DND-41 (cell line): ENCODE results near the gene CFAP298.

Source experiments
- CTCF ChIP-seq: IDR thresholded peaks from 2 replicates; pipeline ENCODE4 v1.5.1; 2012; ENCODE audit warnings: borderline replicate concordance, low read length, moderate library complexity, mild to moderate bottlenecking; ENCODE audit not compliant: poor library complexity, severe bottlenecking; ENCODE audit errors: extremely low read depth
- EZH2 ChIP-seq: IDR thresholded peaks from 3 replicates; pipeline ENCODE4 v1.6.1; 2012; ENCODE audit warnings: borderline replicate concordance, low read depth, mild to moderate bottlenecking, moderate library complexity, low read length, inconsistent platforms; ENCODE audit not compliant: severe bottlenecking

GRCh38 chr21:32560896-32561295 lies 51.3 kb downstream of the CFAP298 start:
- TF ChIP-seq CTCF, result no peak
- TF ChIP-seq EZH2, result no peak
